ENCODE results near the gene ASIC2.

DNA sequence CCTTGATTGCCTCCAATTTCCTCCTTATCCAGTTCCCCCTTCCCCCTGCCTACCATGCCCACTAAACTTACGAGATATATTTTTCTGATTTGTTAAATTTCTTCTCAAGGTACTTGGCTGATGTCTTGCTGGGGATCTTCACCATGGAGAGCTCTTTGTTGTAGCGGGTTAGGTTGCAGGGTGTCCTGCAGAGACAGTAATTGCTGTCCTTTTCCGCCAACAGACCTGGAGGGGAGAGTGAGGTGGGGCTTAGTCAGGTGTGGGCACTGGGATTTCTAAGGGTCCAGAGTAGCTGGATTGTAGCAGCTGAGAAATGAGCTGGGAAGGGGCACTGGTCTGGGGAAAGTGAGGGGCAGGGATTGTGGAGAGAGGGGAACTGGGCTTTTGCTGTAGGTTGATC, 269.3 kb downstream of the ASIC2 start:
- TF ChIP-seq, protein P1, sequence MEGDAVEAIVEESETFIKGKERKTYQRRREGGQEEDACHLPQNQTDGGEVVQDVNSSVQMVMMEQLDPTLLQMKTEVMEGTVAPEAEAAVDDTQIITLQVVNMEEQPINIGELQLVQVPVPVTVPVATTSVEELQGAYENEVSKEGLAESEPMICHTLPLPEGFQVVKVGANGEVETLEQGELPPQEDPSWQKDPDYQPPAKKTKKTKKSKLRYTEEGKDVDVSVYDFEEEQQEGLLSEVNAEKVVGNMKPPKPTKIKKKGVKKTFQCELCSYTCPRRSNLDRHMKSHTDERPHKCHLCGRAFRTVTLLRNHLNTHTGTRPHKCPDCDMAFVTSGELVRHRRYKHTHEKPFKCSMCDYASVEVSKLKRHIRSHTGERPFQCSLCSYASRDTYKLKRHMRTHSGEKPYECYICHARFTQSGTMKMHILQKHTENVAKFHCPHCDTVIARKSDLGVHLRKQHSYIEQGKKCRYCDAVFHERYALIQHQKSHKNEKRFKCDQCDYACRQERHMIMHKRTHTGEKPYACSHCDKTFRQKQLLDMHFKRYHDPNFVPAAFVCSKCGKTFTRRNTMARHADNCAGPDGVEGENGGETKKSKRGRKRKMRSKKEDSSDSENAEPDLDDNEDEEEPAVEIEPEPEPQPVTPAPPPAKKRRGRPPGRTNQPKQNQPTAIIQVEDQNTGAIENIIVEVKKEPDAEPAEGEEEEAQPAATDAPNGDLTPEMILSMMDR (IDR thresholded peaks at IDR 0.05; ENCODE audit: low read length) = no peak
- no peak for TF ChIP-seq EZH2 (IDR thresholded peaks at IDR 0.05; ENCODE audit: borderline replicate concordance, low read length)

Data from OCI-LY1 (cell line).